Measurements from ENCODE around the gene MEP1A.
"Not testable (repeated sequence)": the region's sequence is repeated elsewhere in the genome, so short reads cannot be mapped to it uniquely, and the experiment has no call there.

The MEP1A gene

GRCh38 chr6:46793138-46793537 lies at the start of gene MEP1A:
TSS of gene MEP1A (plus strand) at chr6:46793389. CDS start at chr6:46793399, 10 bp downstream.
- no peak within 1 kb of the TSS for H3K4me3 ChIP-seq (ENCODE audit: low read depth, low read length)
- TF ChIP-seq, protein P1, sequence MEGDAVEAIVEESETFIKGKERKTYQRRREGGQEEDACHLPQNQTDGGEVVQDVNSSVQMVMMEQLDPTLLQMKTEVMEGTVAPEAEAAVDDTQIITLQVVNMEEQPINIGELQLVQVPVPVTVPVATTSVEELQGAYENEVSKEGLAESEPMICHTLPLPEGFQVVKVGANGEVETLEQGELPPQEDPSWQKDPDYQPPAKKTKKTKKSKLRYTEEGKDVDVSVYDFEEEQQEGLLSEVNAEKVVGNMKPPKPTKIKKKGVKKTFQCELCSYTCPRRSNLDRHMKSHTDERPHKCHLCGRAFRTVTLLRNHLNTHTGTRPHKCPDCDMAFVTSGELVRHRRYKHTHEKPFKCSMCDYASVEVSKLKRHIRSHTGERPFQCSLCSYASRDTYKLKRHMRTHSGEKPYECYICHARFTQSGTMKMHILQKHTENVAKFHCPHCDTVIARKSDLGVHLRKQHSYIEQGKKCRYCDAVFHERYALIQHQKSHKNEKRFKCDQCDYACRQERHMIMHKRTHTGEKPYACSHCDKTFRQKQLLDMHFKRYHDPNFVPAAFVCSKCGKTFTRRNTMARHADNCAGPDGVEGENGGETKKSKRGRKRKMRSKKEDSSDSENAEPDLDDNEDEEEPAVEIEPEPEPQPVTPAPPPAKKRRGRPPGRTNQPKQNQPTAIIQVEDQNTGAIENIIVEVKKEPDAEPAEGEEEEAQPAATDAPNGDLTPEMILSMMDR (IDR thresholded peaks at IDR 0.05; ENCODE audit: borderline replicate concordance, insufficient read depth, low read depth, low read length): no peak

DNA sequence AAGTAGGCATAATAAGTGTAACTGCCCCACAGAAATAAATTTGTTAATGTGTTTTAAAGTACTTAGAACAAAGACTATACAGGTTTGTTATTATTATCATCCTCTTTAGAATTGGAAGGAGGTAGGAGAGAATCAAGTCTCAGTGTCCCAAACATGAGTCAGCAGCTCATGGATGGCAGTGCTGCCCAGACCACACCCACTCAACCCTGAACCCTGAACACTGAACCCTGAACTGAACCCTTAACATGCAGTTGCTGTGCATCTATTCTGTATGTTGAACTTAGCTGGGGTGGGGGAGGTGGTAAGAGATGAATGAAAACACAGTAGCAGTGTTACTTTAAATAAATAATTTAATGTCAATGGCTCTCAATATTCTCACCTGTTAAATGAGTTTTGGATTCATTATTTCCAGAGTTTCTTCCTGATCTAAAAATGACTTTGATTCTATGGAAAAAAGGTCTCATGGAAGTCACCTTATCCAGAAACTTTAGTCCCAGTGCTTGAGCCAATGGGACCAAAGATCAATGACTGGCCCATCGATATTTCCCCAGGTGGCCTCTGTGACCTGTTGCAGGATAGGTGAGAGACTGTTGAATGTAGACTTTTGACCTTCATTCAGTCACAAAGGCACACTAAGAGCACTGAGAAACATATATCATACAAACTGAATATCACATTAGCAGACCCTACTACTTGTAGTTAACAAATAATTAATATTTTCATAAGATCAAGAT lies 49.6 kb upstream of the MEP1A start:
- TF ChIP-seq, protein P1 (IDR thresholded peaks at IDR 0.05; ENCODE audit: borderline replicate concordance, insufficient read depth, low read depth, low read length): no peak
- H3K4me3 ChIP-seq (ENCODE audit: low read depth, low read length): no peak overlapping the region

DNA sequence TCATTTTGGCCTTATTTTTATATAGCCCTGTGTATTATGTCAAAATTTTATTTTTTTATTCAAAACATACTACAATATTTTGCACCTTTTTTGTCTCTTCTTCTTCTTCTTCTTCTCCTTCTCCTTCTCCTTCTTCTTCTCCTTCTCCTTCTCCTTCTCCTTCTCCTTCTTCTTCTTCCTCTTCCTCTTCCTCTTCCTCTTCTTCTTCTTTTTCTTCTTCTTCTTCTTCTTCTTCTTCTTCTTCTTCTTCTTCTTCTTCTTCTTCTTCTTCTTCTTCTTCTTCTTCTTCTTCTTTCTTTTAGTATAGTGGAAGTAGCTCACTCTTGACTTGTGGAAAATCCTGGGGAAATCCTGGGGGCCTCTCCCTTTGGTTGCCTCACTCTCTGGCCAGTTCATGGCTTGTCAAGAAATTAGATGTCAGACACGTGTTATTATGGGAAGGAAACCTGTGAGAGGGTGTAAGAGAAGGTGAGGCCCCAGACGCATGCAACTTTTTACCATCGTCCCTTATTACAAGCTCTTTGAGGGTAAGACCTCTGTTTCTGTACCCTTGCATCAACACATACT lies 48.9 kb upstream of the MEP1A start:
- H3K4me3 ChIP-seq (ENCODE audit: low read depth, low read length): not testable (repeated sequence)

- TF ChIP-seq, protein P1 (IDR thresholded peaks at IDR 0.05; ENCODE audit: borderline replicate concordance, insufficient read depth, low read depth, low read length): no peak
- H3K4me3 ChIP-seq (ENCODE audit: low read depth, low read length): no peak overlapping the region
Measured at GRCh38 chr6:46745973-46746372, 47.2 kb upstream of the MEP1A start.

GRCh38 chr6:46746696-46747095 lies 46.5 kb upstream of the MEP1A start, which contains the start of gene ANKRD66:
TSS of gene ANKRD66 (plus strand) at chr6:46746933. CDS start at chr6:46751949, 5,016 bp downstream.
- TF ChIP-seq, protein P1 (IDR thresholded peaks at IDR 0.05; ENCODE audit: borderline replicate concordance, insufficient read depth, low read depth, low read length): no peak
- H3K4me3 ChIP-seq (ENCODE audit: low read depth, low read length): no peak within 1 kb of the TSS

GRCh38 chr6:46748940-46749503 lies 44.2 kb upstream of the MEP1A start:
- TF ChIP-seq, protein P1 (IDR thresholded peaks at IDR 0.05; ENCODE audit: borderline replicate concordance, insufficient read depth, low read depth, low read length): no peak
- no peak overlapping the region for H3K4me3 ChIP-seq (ENCODE audit: low read depth, low read length)

- H3K4me3 ChIP-seq (ENCODE audit: low read depth, low read length): no peak overlapping the region
- TF ChIP-seq, protein P1 (IDR thresholded peaks at IDR 0.05; ENCODE audit: borderline replicate concordance, insufficient read depth, low read depth, low read length): no peak
Measured at GRCh38 chr6:46749731-46750130, 43.5 kb upstream of the MEP1A start.
